ENCODE measurements around the gene CCNH. TPM values are rescaled to one million over a fixed set of nuclear protein-coding genes. Genes with fewer than 3 reads are reported as not detected.

Gene CCNH
- total RNA-seq, 1 donor from 2014 or later, result 63.8 TPM

- intact Hi-C loops (cut with micrococcal nuclease), result no loop called here
Observed at GRCh38 chr5:87367243-87367642, 45.5 kb downstream of the CCNH start.

DNA sequence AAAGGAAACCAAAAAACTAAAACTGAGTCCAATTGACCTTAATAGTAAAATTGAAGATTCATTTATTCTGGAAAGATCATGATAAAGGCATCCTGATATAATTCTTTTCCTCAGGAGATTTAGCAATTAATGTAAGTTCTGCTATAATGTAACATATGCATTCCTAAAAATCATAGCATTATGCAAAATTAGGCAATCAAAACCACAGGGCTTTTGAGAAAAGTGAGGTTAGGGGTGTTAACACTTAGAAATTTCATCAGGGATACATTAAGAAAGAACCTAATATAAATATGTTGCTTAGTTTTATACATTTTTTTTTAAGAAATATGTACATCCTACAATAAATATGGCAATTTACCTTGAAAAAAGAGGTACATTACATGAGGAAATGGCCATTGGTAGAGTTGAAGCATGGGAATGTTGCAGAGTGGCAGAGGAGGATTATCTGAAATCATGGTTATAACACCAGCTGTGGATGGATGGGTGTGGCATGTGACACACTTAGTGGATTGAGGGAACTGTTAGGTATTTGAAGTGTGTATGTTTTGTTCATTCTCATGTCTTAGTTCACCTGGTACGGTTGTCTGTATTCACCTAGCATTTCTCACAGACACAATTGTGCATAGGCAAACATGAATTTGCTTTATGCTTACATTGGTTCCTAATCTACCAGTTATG, 51.1 kb downstream of the CCNH start:
- intact Hi-C loops (cut with micrococcal nuclease), result no loop called here

DNA sequence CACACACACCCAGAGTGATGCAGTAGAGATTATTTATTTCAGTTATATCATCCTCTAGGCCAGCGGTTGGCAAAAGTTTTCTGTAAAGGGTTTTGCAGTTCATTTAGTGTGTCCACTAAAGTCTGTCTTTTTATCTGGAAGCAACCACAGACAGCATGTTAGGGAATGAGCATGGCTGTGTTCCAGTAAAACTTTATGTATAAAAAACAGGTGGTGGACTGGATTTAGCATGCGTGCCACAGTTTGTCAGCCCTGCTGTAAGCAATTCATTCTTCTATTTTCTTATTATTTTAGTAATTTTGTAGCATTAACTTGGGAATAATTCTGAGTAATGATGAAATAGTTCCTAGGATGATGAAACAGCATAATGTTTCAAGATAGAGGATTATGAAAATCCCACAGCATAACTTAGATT, 51.7 kb downstream of the CCNH start:
- intact Hi-C loops (cut with micrococcal nuclease), result no loop called here

DNA sequence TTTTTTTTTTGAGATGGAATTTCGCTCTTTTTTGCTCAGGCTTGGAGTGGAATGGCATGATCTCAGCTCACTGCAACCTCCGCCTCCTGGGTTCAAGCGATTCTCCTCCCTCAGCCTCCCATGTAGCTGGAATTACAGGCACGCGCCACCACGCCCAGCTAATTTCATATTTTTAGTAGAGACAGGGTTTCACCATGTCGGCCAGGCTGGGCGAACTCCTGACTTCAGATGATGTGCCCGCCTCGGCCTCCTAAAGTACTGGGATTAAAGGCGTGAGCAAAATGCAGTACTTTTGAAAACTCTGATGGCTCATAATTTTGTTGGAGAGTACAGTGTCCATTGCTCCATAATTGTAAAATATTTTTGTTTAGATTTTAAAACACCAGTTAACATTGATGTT, 52.6 kb downstream of the CCNH start:
- intact Hi-C loops (cut with micrococcal nuclease), result no loop called here

DNA sequence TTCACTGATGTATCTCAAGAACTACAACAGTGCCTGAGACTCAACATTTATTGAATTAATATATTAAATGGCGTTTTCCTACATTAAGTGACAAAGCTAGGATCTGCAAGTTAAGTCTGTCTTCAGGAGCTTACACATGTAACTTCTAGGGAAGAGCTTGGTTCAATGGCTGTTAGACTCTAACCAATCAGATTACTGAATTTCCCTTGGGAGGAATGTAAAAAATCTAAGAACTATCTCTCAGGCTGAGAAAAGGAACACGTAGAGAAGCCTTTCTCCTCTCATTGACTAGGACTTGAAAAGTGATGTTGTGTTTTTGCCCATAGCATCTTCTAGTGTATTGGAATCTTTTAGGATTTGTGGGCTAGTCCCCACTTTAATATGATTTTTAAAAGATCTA, 53.6 kb downstream of the CCNH start:
- intact Hi-C loops (cut with micrococcal nuclease), result no loop called here

GRCh38 chr5:87354496-87354895, 58.2 kb downstream of the CCNH start:
- intact Hi-C loops (cut with micrococcal nuclease), result no loop called here

- intact Hi-C loops (cut with micrococcal nuclease), result no loop called here
Observed at GRCh38 chr5:87347841-87348240, 64.9 kb downstream of the CCNH start.

DNA sequence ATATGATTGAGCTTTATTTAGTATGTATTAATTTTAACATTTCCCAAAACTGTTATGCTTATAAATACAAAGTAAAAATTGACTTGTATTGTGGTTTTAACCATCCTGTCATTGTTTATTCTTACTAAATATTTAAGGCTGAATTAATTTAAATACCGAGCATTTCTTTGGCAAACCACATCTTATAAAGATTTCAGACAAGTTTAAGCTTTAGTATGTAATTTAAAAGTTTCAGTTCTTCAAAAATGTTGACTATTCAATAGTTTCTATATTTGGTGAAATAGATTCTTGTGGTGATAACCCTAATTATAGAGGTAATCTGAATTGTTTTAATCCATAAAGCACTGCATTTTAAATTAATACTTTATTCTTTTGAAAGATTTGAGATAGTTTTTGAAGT, 65.5 kb downstream of the CCNH start:
- intact Hi-C loops (cut with micrococcal nuclease), result no loop called here

Other genes starting within 250 kb of the CCNH start
- 19.3 and 19.6 TPM in 2 replicates for gene RASA1, start 145.0 kb downstream of the CCNH start, total RNA-seq